GM21619 (cell line): Measurements from ENCODE around the gene GLTP.

ENCODE experiments used
- ATAC-seq: cut with Tn5 transposase; IDR thresholded peaks from one replicate; pipeline ENCODE4 v1.9.1; 2021; ENCODE audit not compliant: unreplicated experiment

Gene GLTP

DNA sequence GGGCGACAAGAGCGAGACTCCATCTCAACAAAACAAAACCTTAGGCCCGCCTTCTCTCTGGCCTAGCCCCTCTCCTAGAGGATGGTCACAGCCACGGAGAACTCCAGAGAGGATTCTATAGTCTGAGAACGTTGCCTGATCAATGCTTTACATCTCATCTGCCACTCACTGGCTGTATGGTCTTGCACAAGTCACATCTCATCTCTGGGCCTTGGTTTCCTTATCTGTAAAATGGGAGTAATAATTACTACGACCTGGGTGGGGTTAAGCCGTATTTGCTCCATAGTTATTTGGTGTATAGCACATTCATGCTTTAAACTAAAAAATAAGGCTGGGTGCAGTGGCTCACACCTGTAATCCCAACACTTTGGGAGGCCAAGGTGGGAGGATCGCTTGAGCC lies 55.6 kb downstream of the GLTP start:
- ATAC-seq, result no peak

DNA sequence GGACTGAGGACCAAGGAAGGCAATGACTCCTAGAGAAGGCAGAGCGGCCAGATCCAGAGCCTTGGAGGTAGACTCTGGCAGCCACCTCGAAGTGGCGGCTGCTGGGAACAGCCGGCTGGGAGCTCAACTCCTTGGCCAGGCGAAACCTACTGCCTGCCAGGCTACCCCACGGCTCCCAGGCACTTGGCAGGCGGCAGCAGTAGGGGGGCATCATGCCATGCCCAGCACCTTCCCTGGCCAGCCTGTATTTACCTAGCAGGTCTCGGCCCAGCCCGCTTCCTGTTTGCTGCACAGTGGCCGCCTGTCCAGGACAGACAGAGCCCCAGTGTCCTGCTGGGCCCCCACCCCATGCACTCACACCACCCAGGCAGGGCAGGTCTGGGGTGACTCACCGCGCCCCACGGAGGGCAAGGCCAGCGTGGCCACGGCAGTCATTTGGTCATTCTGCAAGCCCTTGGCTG lies 57.4 kb downstream of the GLTP start:
- ATAC-seq, result no peak

DNA sequence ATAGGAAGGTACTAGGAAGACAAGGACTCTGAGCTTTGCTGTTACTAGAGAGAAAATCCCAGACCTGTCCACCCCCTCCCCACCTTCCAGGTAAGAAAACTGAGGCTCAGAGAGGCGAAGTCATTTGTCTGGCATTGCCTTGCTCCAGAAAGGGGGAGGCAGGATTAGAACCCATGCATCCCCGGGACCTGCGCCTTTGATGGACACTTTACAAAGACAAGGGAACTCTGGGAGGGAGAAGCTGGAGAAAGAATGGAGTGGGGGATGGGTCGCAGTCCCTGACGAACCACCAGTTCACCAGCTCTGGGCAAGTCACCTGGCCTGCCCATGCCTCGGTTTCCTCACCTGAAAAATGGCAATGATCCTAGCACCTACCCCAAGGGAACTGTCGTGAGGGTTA lies 57.9 kb downstream of the GLTP start:
- ATAC-seq, result no peak

DNA sequence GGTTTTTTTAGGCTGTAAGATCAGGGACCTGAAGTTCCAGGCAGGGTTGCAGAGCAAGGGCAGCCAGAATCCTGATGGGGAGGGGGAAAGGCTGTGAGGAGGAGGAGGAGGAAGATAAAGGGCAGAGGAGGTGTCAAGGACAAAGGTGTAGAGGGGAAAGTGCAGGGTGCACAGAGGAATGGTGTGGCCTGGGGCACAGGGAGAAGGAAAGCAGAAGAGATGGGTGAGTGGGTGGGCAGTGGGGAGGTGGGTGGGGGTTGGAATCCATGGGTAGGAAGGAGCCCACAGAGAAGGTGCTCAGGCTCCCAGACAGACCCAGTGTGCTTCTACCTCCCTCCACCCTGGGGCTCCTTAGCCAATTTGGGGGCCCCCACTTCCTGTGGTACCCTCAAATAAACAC lies 58.4 kb downstream of the GLTP start:
- ATAC-seq, result no peak

DNA sequence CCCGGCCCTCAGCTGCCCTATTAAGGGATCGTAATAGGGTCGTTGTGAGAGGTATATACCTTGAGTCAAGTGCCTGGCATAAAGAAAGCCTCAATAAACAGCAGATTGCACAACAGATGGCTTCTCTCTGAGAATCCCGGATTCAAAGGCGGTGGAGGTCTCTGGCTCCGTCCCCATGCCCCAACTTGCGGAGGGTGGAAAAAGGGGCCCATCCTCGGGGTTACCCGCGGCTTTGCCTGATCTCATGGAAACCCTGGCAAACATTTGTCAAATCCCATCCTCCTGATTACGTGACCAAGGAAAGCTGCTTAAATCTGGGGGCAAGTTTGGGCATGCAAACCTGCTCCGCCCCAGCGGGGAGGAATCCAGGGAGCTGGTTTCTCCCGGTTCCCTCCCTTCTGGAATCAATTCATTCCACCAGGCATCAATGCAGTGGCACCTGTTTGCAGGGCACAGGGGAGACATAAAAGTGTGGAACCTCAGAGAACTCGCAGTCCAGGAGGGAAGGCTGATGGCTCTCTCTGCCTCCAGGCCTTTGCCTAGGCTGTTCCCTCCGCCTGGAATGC lies 59.4 kb downstream of the GLTP start:
- no peak for ATAC-seq

DNA sequence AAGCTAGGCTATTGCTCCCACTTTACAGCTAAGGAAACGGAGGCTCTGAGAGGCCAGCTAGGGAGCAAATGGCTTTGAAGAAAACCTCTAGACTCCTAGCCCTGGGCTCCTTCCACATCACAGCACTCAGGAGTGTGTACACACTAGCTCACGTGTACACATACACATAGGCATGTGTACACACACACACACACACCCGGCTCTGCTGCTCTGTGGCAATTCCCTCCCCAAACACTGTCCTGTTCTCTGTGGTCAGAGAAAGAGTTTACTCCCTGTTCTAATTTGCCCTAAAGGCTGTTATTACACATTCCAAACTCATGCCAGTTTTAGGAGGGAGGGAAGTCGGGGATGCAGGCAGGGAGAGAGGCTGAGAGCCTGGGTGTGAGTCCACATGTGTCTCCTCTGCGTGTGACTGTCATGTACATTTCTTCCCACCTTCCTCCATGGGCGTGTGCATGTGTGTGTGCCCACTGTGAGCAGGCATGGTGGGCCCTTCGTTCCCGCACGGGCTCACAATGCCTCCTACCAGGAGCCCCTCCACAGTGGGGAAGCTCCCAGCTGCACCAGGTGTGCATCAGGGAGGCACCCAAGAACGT lies 61.3 kb downstream of the GLTP start:
- ATAC-seq, result no peak

DNA sequence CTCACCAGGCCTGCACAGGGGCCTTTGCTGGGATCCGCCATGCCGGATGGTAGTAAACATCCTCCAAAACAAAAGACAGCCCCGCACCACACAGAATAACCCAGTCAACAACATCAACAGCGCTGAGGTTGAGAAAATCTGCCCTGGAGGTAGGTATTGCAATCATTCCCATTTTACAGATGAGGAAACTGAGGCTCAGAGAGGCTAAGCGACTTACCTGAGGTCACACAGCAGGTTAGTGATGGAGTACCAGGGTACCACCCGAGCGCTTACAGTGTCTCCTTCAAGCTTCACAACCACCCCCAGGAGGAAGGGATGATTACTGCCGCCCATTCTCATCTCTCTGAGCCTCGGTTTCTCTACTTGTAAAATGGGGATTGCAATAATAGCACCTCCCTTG lies 62.1 kb downstream of the GLTP start:
- no peak for ATAC-seq

DNA sequence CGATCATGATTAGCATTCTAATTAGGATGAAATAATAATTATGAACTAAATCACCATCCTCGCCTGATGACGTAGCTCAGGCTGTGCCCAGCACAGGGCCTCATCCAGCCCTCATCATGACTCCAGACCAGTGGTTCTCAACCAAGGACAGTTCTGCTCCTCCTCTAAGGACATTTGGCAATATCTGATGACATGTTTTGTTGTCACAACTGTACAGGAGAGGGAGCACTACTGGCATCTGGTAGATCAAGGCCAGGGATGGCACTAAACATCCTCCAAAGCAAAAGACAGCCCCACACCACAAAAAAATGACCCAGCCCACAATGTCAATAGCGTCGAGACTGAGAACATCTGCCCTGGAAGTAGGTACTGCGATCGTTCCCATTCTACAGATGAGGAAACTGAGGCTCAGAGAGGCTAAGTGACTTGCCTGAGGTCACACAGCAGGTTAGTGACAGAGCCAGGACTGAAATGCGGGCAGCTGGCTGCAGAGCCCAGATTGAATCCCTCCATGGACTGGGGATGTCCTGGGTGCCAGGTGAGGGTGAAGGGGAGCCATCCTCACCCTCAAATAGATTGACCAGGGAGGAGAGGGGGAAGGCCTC lies 62.6 kb downstream of the GLTP start:
- ATAC-seq, result no peak

DNA sequence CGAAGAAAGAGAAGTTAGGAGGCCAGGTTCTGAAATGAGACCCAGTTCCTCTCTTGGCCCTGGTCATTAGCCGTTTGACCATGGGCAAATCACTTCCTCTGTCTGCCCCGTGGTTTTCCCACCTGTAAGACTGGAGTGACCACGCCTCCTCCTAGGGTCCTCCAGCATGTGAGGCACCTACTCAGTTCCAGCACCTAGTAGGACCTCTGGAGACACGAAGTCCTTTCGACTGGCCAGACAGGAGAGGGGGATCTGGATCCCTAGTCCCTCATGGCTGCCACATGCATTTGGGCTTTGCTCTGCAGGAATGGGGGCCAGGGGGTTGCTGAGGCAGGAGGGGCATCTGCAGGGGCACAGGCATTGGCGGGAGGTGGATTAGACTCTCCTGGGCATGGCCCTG lies 63.5 kb downstream of the GLTP start:
- ATAC-seq, result no peak

DNA sequence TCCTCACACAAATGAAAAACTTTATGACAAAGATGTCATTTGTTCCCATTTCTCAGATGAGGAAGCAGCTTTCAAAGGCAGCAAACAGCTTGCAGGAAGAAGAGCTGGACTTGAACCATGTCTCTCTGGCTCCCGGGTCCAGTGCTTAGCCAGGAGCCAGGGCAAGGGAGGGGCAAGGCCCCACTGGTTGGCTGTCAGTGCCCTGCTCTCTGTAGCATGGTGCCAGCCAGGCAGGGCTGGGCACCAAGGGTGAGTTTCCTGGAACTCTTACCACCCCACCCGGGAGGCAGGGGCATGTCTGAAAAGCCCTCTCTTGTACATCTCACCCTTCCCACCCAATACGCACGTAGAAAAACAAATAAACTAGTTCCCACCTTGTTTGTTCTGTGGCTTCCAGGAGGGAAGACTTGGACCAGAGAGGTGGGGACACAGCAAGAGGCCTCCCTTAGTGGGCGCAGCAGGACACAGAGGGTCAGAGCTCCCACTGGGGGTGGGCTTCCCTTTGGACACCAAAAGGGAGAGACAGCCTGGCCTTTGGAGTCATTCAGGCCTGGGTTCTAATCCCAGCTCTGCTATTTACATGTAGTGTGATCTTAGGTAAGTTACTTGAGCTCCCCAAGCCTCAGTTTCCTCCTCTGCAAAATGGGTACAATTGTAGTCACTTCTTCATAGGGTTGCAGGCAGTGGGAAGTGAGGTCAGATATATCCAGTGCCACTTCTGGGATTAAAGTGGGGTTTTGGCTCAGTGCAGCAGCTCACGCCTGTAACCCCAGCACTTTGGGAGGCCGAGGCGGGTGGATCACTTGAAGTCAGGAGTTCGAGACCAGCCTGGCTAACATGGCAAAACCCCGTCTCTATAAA lies 64.4 kb downstream of the GLTP start:
- ATAC-seq, result no peak

DNA sequence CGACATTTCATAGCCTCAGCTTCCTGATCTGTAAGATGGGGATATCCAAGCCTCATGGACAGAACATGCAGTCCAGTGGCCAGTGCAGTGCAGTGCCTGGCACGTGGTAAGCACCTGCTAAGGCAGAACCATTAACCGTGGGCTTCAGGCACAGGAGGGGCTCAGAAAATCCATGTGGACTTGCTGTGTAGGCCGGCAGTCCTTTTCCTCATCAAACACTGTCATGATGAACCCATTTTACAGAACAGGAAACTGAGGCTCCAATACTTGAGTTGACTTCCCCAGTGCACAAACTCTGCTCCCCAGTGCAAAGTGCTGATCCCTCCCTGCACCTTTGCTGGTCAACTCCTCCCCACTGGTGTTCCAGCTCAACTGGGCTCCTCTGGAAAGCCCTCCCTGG lies 65.1 kb downstream of the GLTP start:
- no peak for ATAC-seq

DNA sequence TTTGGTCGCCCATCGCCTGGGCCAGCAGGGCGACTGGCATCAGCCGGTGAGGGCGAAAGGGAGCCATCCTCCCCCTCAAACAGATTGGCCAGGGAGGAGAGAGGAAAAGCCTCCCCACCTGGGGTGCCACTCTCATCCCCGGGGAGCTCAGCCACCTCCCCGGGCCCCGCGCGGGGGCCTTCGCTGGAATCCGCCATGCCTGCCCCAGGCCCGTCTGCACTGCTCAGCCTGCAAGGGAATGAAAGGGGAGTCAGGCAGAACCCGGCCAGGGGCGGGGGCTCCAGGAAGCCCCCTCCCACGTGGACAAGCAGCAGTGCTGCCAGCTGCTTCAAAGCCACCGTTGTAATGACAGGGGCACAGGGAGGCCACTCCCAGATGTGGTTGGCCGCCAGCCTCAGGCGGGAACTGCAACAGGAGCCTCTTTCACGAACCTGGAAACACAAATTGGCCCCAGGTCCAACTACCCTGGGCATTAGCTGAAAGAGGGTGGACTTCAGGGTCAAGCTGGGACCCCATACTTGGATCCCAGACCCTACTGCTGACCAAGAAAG lies 65.7 kb downstream of the GLTP start:
- ATAC-seq, result no peak

DNA sequence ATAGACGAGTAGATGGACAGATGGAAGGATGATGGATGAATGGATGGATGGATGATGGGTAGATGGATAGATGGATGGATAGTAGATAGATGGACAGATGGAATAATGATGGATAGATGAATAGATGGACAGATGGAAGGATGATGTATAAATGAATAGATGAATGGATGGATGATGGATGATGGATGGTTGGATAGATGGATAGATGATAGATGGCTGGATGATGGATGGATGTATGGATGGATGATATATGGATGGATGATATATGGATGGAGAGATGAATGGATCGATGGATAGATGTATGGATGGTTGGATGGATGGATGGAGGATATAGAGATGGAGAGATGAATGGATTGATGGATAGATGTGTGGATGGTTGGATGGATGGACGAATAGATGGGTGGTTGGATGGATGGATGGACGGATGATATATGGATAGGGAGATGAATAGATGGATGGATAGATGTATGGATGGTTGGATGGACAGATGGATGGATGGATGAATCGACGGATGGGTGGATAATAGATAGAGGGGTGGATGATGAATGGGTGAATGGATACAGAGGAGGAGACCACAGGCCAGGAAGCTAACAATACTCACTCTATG lies 66.4 kb downstream of the GLTP start:
- ATAC-seq, result no peak

DNA sequence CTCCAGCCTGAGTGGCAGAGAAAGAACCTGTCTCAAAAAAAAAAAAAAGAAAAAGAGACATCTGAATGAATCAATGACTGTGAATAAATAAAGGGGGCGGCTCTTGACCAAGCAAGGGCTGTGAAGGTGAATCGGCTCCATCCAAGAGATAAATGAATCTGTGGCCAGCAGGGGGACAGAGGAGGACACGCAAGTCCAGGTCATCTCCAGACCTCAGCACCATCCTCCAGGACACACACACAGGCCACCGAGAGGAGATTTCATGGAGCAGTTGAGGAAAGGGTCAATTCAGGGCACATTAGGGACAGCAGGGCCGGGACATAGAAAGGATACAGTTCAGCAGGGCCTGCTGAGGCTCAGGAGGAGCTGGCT lies 68.7 kb downstream of the GLTP start:
- no peak for ATAC-seq

DNA sequence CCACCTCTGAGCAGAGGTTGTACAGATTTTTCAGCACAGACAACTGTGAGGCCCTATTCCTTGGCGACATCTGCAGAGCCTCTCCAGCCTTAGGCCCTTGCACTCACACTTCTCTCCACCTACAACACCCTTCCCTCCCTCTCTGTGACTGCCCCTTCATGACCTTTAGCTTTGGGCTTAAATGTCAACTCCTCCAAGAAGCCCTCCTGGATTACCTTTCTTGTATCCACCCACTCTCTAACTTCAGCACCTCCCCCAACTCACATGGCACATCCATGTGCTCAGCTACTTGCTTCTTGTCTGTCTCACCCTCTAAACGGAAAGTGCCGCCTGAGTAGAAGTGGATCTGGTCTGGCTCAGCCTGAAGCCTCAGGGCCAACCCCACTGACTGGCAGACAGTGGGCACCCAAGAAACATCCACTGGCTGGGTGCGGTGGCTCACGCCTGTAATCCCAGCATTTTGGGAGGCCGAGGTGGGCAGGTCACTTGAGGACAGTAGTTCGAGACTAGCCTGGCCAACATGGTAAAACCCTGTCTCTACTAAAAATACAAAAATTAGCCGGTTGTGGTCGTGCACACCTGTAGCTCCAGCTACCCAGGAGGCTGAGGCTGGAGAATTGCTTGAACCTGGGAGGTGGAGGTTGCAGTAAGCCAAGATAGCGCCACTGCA lies 69.3 kb downstream of the GLTP start:
- ATAC-seq, result no peak

DNA sequence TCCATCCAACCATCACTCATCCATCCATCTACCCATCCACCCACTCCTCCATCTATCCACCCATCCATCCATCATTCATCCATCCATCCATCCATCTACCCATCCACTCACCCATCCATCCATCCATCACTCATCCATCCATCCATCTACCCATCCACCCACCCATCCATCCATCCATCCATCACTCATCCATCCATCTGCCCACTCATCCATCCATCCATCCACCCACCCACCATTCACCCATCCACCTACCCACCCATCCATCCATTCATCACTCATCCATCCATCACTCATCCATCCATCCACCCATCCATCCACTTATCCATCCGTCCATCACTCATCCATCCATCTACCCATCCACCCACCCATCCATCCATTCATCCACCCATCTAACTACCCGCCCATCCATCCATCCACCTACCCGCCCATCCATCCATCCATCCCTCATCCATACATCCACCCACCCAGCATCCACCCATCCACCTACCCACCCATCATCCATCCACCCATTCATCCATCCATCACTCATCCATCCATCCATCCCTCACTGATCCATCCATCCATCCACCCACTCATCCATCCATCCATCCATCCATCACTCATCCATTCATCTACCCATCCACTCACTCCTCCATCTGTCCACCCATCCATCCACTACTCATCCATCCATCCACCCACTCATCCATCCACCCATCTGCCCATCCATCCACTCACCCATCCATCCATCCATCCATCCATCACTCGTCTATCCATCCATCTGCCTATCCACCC lies 71.3 kb downstream of the GLTP start:
- ATAC-seq, result no peak

DNA sequence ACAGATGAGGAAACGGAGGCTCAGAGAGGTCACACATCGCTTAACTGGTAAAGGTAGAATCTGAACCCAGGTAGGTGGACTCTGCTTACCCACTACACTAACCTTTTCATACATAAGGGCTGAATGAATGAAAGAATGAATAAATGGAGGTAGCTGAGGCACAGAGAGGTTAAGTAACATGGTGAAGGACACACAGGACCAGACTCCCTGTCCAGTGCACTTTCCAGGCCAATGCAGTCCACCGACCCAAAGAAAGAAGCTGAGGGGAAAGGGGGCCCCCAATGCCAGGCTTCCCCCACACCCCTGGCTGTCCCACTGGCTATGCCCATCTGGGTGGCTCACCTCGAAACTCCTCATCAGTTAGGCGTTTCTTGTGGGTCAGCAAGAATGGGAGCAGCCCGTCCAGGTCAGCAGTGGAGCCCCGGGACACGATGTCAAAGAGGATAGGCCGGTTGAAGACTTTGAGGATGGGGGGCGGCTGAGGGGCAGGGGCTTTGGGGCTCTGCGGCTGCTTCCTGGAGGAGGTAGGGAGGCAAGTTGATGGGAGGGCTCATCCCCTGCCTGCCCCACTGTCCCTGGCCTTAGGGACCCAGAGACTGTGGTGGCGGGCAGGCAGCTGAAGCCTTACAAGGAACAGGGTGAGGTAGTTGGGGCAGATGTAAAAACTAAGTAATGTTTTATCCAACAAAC lies 72.2 kb downstream of the GLTP start:
- ATAC-seq, result no peak

DNA sequence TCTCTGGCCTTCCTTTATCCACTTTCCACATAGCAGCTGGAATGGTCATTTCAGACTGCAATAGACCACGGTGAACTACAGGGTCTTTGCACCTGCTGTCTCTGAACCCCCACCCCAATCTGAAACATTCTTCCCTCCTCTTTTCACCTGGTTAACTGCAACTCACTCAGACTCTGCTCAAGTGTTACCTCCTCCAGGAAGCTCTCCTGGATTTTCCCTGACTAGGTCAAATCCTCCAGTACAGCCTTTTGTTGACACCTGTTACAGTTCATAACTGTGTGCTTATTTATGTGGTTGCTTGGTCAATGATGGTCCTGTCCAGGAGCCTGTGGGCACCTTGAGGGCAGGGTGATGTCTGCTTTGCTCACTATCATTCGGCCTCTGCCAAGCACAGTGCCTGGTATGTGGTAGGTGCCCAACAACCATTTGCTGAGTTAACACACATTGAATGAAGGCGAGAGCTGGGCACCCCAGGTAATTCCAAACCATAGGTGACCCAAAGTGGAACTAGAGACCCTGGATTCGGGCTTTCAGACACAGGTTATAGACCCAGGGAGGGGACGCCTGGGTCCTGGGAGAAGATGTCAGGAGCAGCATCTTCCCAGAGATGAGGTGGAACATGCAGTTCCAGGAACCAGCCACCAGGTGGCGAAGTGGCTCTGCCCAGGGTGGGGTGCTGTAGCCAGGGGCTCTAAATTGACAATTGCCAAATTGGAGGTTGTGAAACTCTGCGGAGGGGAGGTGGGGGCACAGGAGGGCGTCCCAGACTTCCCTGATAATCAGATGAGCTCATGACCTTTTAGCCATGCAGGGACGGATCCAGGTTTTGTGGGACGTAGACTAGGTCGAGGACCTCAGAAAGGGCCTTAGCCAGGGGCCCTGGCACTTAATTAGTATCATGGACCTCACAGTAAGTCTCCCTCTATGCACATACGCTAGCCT lies 75.2 kb downstream of the GLTP start:
- ATAC-seq, result no peak
